GM23338 (cell line): ENCODE measurements around the gene ARF1.

ENCODE experiments used
- CTCF ChIP-seq, 2 experiments: fragments of 200-600 bp in 1 of 2; sonication (generic) in 1 of 2; conservative IDR thresholded peaks; 2 replicates each; pipeline versions ENCODE4 v1.5.1 to v1.6.1; 2016 to 2017; ENCODE audit warnings: antibody characterized with exemption in 2 of 2, low read depth in 2 of 2, mild to moderate bottlenecking in 2 of 2, moderate library complexity in 1 of 2
- EZH2 ChIP-seq: fragments of 200-600 bp; sonication (generic); IDR thresholded peaks from one replicate; pipeline ENCODE4 v1.8.0; 2017; ENCODE audit warnings: antibody characterized with exemption, mild to moderate bottlenecking, low read depth; ENCODE audit not compliant: unreplicated experiment
- EZH2phosphoT487 ChIP-seq: fragments of 200-600 bp; sonication (generic); IDR thresholded peaks from one replicate; pipeline ENCODE4 v1.8.1; 2018; ENCODE audit warnings: antibody characterized with exemption; ENCODE audit not compliant: unreplicated experiment
- JUNB ChIP-seq: IDR thresholded peaks from one replicate; pipeline ENCODE4 v1.6.1; 2016; ENCODE audit warnings: antibody characterized with exemption; ENCODE audit not compliant: unreplicated experiment
- POLR2AphosphoS5 ChIP-seq: IDR thresholded peaks from 2 replicates; pipeline ENCODE4 v1.6.1; 2016; ENCODE audit warnings: antibody characterized with exemption, low read depth
- REST ChIP-seq: IDR thresholded peaks from one replicate; pipeline ENCODE4 v1.6.1; 2018; ENCODE audit warnings: antibody characterized with exemption; ENCODE audit not compliant: unreplicated experiment
- STAT1 ChIP-seq: IDR thresholded peaks from one replicate; pipeline ENCODE4 v1.6.1; 2016; ENCODE audit warnings: antibody characterized with exemption; ENCODE audit not compliant: unreplicated experiment

GRCh38 chr1:228084797-228085196, 2.3 kb downstream of the ARF1 start:
- no peak for TF ChIP-seq POLR2AphosphoS5
- no peak for TF ChIP-seq CTCF (conservative IDR thresholded peaks at IDR 0.05; ENCODE audit: low read depth in 2 of 2)
- TF ChIP-seq EZH2phosphoT487: no peak
- TF ChIP-seq REST: no peak
- no peak for TF ChIP-seq EZH2
- TF ChIP-seq JUNB: no peak
- no peak for TF ChIP-seq STAT1
